ENCODE results near the gene CCP110. TPM values are rescaled to one million over a fixed set of nuclear protein-coding genes. Genes with fewer than 3 reads are reported as not detected.

Gene CCP110
- total and polyA plus RNA-seq, 2 of the 13 experiments (the other 11 are each of a cell fraction or from before 2014, with no cell fraction given): 10.0 to 11.1 TPM

- no peak for TF ChIP-seq FOXP4 (CRISPR knock-in tag; IDR thresholded peaks at IDR 0.05)
These were observed 50.9 kb downstream of the CCP110 start (continued) for GRCh38 chr16:19574615-19575014.

- Histone ChIP-seq H3K36me3 (replicated peaks in 1 of 2; ENCODE audit: control insufficient read depth in 1 of 2, insufficient read depth in 2 of 2, low read length in 2 of 2) (no peaks in the 10 kb centered on the region), H3K27me3 (ENCODE audit: control insufficient read depth in 1 of 2, insufficient read depth in 2 of 2, low read length in 2 of 2) (no peaks in the 10 kb centered on the region), H3K27ac (ENCODE audit: extremely low read length, insufficient read depth, low read length) (no peak overlapping the region), H3K79me2 (ENCODE audit: insufficient read depth, low read length) (no peaks in the 10 kb centered on the region), H3K4me3 (replicated peaks in 1 of 3; ENCODE audit: insufficient read depth in 1 of 3, low read depth in 2 of 3, low read length in 3 of 3) (no peak overlapping the region), H3K9ac (ENCODE audit: insufficient read depth, low read depth, low read length) (no peak overlapping the region), H4K20me1 (ENCODE audit: insufficient read depth, low read length) (no peaks in the 10 kb centered on the region), H3K4me1 (ENCODE audit: insufficient read depth, low read length) (0 out of 2 replicates have a peak, but pooled peaks cover 6% of the 10 kb centered on the region), H3K9me3 (ENCODE audit: low read length) (peaks cover 10% of the 10 kb centered on the region), H3K4me2 (ENCODE audit: low read depth, low read length) (no peak overlapping the region), H2AFZ (ENCODE audit: low read length) (no peak overlapping the region)
- in situ Hi-C loops (cut with HindIII; ENCODE audit: extremely low pct_ligation_motif_present, low pct_unique_long_range_greater_than_20kb): loop anchor here (25.0 kb wide), 2 partner anchors 734 to 809 kb away; no protein-coding TSS in a partner anchor
- BruUV-seq (replicated peaks): no TSS peak
- DNase-seq (ENCODE audit: low spot score): no peak
- intact Hi-C loops (cut with micrococcal nuclease; ENCODE audit: unreplicated experiment): no loop called here
- ChIA-PET CTCF (ENCODE audit: low intra/inter-chr PET ratio, low total read pairs) (no interaction called here), POLR2A (no interaction called here)
- ATAC-seq: no peak
- TF ChIP-seq ZNF639 (CRISPR knock-in tag; conservative IDR thresholded peaks at IDR 0.05) (no peak), ZIK1 (CRISPR knock-in tag; IDR thresholded peaks at IDR 0.05; ENCODE audit: borderline replicate concordance, low read depth) (no peak), ZBTB4 (CRISPR knock-in tag; IDR thresholded peaks at IDR 0.05; ENCODE audit: borderline replicate concordance) (no peak), ZNF580 (CRISPR knock-in tag; IDR thresholded peaks at IDR 0.05; ENCODE audit: borderline replicate concordance, low read depth) (no peak), MAFF (IDR thresholded peaks at IDR 0.05; ENCODE audit: low read depth, low read length) (0 out of 2 replicates have a peak, but pooled peaks have one; percentile 6), MAFK (conservative IDR thresholded peaks at IDR 0.05 in 1 of 2, IDR thresholded peaks at IDR 0.05 in 1 of 2; ENCODE audit: low read length in 2 of 2) (peak; percentile 41 to 53; a peak in 3 of 4 replicates), RXRA (CRISPR knock-in tag; IDR thresholded peaks at IDR 0.05) (no peak)
- 56% methylated on average over 10 of the region's 10 CpGs for WGBS (ENCODE audit: low lambda C conversion rate)
- FAIRE-seq: no peak
These were observed 54.7 kb downstream of the CCP110 start for GRCh38 chr16:19578378-19578971.
